GM13976 (cell line): ENCODE data around the gene XRCC3.

Experiments
- DNase-seq: peaks from one replicate; pipeline ENCODE4 v3.0.0; 2012; ENCODE audit warnings: low spot score
- in situ Hi-C: fragments of 300-500 bp; cut with MboI; formaldehyde crosslinking; loops from one replicate; pipeline ENCODE4 v1.12.0; 2022; ENCODE audit warnings: low sequenced_read_pairs, mixed read lengths, inconsistent platforms; ENCODE audit not compliant: unreplicated experiment
- TF ChIP-seq, protein P1 (sequence below): IDR thresholded peaks from 2 replicates; pipeline ENCODE4 v1.5.1; 2012; ENCODE audit warnings: borderline replicate concordance, mild to moderate bottlenecking; ENCODE audit not compliant: insufficient read depth; ENCODE audit errors: extremely low read depth, missing control alignments, control extremely low read depth

Gene XRCC3

DNA sequence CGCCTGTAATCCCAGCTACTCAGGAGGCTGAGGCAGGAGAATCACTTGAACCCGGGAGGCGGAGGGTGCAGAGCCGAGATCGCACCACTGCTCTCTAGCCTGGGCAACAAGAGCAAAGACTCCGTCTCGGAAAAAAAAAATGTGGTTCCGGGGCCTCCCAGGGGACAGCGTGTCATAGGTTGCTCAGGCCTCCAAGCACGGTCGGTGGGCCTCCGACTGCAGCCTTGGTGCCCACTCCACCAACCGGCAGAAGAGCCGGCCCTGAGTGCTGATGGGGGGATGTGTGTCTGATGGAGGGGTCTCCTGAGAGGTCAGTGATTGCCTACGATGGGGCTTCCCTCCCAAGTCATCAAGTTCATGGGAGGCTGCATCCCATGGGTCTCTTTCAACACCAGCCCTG, 16.2 kb upstream of the XRCC3 start:
- no peak for DNase-seq
- TF ChIP-seq, protein P1, sequence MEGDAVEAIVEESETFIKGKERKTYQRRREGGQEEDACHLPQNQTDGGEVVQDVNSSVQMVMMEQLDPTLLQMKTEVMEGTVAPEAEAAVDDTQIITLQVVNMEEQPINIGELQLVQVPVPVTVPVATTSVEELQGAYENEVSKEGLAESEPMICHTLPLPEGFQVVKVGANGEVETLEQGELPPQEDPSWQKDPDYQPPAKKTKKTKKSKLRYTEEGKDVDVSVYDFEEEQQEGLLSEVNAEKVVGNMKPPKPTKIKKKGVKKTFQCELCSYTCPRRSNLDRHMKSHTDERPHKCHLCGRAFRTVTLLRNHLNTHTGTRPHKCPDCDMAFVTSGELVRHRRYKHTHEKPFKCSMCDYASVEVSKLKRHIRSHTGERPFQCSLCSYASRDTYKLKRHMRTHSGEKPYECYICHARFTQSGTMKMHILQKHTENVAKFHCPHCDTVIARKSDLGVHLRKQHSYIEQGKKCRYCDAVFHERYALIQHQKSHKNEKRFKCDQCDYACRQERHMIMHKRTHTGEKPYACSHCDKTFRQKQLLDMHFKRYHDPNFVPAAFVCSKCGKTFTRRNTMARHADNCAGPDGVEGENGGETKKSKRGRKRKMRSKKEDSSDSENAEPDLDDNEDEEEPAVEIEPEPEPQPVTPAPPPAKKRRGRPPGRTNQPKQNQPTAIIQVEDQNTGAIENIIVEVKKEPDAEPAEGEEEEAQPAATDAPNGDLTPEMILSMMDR = no peak
- in situ Hi-C loops = no loop called here

DNA sequence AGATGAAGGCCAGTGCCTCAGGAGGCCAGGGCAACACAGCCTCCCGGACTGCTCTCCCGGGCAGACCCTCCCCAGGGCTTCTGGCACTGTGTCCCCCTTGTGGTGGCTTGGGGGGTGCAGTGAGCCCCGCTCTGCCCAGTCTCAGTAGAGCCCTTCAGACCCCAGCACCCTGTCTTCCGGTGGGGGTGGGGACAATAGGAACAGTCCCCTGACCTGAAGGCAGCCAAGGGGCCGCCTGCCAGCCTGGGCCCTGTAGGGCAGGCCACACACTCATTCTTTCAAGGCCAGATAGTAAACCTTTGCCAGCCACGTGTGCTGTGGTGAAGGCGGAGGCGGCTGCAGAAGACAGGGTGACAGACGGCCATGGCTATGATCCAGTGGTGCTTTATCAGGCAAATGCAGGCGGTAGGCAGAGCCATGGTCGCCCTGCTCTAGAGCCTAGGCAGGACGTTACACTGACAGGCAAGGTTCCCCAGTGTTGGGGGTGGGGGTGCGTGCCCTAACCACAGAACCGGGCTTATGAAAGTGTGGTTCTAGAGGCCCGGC, 15.3 kb upstream of the XRCC3 start:
- DNase-seq = no peak
- in situ Hi-C loops = no loop called here
- TF ChIP-seq, protein P1 = no peak

DNA sequence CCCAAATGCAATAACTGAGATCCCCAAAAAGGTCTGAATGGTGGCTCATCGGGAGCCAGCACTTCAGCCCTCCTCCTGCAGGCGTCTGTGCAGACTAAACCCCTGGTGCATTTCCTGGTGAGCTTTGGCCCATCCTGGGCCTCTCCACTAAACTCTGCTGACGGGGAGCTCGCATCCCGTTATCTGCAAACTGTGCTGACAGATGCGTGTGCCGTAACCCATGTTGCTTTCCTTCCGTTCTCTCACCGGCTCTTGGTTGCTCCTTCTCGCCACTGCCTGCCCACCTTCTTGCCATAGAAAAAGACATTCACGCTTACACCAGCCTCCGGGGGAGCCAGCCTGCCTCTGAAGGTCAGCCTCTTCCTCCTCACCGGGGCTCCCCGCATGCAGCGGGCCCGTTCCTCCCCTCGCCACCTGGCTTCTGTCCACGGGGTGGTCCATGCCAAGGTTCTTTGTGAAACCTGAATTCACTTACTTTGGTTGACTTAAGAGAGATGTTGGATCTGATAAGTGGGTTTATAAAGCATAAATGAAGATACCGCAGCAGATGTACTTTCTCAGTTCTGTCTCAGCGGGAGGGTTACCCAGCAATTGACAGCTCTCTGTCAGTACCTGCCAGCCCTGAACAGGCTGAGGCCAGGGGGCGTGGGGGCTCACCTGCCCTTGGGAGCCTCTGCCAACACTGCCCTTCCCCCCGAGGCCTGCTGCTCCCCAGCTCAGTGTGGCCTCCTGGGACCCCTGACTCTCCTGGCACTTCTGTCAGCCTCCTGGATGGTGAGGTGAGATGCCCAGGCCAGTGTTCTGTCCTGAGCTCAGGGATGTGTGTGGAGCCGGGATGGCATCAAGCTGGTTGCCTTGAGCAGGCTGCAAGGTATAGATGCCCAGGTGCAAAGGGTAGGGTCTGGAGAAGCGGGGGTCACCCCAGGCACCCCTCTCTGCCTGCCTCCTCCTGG, 14.5 kb upstream of the XRCC3 start:
- in situ Hi-C loops = no loop called here
- TF ChIP-seq, protein P1 = no peak
- no peak for DNase-seq

DNA sequence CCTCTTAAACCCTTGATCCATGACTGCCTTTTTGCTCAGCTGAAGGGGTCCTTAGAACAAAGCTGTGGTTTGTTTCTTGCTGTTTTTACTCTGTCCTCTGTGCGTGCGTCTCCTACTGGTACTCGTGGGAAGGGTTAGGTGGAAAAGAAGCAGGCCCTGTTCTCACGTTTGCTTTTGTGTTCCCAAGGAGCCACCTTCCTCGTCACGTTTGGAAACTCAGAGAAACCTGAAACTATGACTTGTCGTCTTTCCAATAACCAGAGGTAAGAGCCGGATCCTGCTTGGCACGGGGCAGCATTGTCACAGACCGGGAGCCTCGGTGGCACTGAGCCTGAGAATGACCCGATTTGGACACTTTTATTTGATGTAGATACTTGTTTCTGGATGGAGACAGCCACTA, 13.5 kb upstream of the XRCC3 start:
- TF ChIP-seq, protein P1 = no peak
- DNase-seq = no peak
- in situ Hi-C loops = no loop called here

DNA sequence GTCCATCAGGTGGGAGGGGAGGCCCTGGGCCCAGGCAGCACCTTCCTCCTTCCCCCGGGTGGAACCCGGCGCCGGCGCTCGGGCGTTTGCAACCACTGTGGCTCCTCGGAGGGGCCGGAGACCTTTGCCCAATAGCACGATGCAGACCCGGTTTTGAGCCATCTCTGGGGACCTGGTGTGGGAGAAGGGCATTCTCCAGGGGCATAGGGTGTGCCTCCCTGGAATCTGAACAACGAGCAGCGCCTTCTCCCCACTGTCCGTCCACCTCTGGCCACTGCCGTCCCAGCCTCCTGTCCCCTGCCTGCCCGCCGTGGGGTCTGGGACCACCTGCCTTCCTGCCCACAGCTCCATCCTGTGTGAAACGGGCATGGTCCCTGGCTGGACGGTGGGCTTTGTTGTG, 12.9 kb upstream of the XRCC3 start:
- DNase-seq = no peak
- in situ Hi-C loops = no loop called here
- TF ChIP-seq, protein P1 = no peak

DNA sequence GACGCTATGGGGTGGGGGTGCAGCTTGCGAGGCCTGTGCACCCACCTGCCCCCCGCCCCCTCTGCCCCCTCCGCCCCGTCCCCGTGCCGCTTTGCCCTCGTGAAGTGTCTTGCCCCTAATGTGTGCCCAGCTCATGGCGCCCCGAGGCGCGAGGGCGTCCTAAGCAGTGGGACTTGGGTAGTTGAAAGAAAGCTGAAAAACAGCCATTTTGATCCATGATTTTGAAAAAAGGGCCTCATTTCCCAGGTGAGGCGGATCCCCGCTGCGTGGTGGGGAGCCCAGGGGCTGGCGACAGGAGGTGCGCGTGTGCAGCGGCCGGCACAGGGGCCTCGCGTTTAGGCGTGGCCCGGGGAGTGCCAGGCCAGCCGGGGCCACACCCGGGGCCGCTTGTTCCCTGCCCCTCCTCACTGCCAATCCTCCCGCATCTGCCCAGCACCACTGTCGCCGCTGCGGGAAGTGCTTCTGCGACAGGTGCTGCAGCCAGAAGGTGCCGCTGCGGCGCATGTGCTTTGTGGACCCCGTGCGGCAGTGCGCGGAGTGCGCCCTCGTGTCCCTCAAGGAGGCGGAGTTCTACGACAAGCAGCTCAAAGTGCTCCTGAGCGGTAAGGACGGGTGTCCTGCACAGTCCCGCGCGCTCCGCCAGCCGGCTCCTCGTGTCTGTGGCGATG, 12.2 kb upstream of the XRCC3 start:
- in situ Hi-C loops = no loop called here
- TF ChIP-seq, protein P1 = no peak
- no peak for DNase-seq
